H1 (cell line): ENCODE measurements around the gene RYR3. TPM values are rescaled to one million over a fixed set of nuclear protein-coding genes. Genes with fewer than 3 reads are reported as not detected.

Experiments
- ASH2L ChIP-seq: fragments of 200-600, 300-600 bp; sonication (generic); IDR thresholded peaks from one replicate; pipeline ENCODE4 v1.7.1; 2017; ENCODE audit warnings: low read length
- BCL11A ChIP-seq, 2 experiments: IDR thresholded peaks; one replicate each; pipeline ENCODE4 v1.6.1; 2011; ENCODE audit warnings: low read depth in 2 of 2, low read length in 2 of 2, mild to moderate bottlenecking in 2 of 2
- EZH2 ChIP-seq: fragments of 200-600 bp; sonication (generic); IDR thresholded peaks from 2 replicates; pipeline ENCODE4 v1.7.1; 2012; ENCODE audit warnings: low read depth, mild to moderate bottlenecking, moderate library complexity, low read length, inconsistent platforms; ENCODE audit not compliant: severe bottlenecking
- KDM5A ChIP-seq: fragments of 200-600 bp; IDR thresholded peaks from 2 replicates; pipeline ENCODE4 v1.7.1; 2012; ENCODE audit warnings: mild to moderate bottlenecking, low read length, inconsistent platforms, mixed read lengths
- MAFK ChIP-seq: IDR thresholded peaks from 2 replicates; pipeline ENCODE4 v1.6.1; 2012; ENCODE audit warnings: low read depth, mild to moderate bottlenecking, improper control_type of control experiment, low read length
- RXRA ChIP-seq: IDR thresholded peaks from 2 replicates; pipeline ENCODE4 v1.6.1; 2011; ENCODE audit warnings: low read depth, mild to moderate bottlenecking, low read length, moderate library complexity; ENCODE audit not compliant: insufficient read depth
- TBP ChIP-seq: IDR thresholded peaks from 2 replicates; pipeline ENCODE4 v1.6.1; 2011; ENCODE audit warnings: low read depth, low read length, improper control_type of control experiment
- polyA plus RNA-seq, 7 experiments: library from polyadenylated mRNA; depleted of rRNA in 3 of 7; stranded (reverse) in 5 of 7; unstranded in 2 of 7; fragments of >200 nt in 5 of 7; fragments of 200-250 nt in 2 of 7; gene quantifications; 1 replicate in 5 of 7; 2 replicates in 1 of 7; 4 replicates in 1 of 7; pipeline versions ENCODE4 v1.2.1 to v1.2.3, GENCODE V29; 2011 to 2013; ENCODE audit warnings: missing spikeins in 2 of 7, mixed read lengths in 2 of 7
- total RNA-seq: library from RNA; stranded (reverse); fragmentation: NEBNext Ultra II Directional; extraction: Animal tissue kit (Norgen Biotek cat#: 25700); gene quantifications from 2 replicates; pipeline ENCODE4 v1.2.1, GENCODE V29; 2021
- TF ChIP-seq, protein P1 (sequence below): fragments of 300-600 bp; sonication (generic); IDR thresholded peaks from 2 replicates; pipeline ENCODE4 v1.7.1; 2012; ENCODE audit warnings: low read length, moderate library complexity, mild to moderate bottlenecking, inconsistent platforms; ENCODE audit not compliant: insufficient replicate concordance

Gene RYR3
- total and polyA plus RNA-seq, 2 of the 8 experiments (the other 6 are each of a cell fraction or from before 2014, with no cell fraction given): 0.33 to 3.4 TPM

DNA sequence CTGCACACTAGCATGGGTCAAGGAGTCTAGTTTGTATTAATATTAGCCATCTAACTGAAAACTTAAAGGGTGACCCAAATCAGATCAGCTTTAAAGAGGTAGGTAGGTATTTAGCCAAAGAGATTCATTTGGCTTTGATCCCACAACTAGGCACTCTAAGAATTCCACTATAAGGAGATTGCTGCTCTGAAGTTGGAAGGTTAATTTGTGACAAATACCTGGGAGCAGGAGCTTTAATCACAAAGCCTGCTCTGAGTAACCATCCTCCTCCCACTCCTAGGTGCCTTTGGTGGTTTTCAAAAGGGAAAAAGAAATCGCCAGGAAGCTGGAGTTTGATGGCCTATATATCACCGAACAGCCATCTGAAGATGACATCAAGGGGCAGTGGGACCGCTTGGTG lies 537.2 kb downstream of the RYR3 start (continued):
- no peak for TF ChIP-seq EZH2
- TF ChIP-seq ASH2L: no peak
- TF ChIP-seq MAFK: no peak
- TF ChIP-seq, protein P1, sequence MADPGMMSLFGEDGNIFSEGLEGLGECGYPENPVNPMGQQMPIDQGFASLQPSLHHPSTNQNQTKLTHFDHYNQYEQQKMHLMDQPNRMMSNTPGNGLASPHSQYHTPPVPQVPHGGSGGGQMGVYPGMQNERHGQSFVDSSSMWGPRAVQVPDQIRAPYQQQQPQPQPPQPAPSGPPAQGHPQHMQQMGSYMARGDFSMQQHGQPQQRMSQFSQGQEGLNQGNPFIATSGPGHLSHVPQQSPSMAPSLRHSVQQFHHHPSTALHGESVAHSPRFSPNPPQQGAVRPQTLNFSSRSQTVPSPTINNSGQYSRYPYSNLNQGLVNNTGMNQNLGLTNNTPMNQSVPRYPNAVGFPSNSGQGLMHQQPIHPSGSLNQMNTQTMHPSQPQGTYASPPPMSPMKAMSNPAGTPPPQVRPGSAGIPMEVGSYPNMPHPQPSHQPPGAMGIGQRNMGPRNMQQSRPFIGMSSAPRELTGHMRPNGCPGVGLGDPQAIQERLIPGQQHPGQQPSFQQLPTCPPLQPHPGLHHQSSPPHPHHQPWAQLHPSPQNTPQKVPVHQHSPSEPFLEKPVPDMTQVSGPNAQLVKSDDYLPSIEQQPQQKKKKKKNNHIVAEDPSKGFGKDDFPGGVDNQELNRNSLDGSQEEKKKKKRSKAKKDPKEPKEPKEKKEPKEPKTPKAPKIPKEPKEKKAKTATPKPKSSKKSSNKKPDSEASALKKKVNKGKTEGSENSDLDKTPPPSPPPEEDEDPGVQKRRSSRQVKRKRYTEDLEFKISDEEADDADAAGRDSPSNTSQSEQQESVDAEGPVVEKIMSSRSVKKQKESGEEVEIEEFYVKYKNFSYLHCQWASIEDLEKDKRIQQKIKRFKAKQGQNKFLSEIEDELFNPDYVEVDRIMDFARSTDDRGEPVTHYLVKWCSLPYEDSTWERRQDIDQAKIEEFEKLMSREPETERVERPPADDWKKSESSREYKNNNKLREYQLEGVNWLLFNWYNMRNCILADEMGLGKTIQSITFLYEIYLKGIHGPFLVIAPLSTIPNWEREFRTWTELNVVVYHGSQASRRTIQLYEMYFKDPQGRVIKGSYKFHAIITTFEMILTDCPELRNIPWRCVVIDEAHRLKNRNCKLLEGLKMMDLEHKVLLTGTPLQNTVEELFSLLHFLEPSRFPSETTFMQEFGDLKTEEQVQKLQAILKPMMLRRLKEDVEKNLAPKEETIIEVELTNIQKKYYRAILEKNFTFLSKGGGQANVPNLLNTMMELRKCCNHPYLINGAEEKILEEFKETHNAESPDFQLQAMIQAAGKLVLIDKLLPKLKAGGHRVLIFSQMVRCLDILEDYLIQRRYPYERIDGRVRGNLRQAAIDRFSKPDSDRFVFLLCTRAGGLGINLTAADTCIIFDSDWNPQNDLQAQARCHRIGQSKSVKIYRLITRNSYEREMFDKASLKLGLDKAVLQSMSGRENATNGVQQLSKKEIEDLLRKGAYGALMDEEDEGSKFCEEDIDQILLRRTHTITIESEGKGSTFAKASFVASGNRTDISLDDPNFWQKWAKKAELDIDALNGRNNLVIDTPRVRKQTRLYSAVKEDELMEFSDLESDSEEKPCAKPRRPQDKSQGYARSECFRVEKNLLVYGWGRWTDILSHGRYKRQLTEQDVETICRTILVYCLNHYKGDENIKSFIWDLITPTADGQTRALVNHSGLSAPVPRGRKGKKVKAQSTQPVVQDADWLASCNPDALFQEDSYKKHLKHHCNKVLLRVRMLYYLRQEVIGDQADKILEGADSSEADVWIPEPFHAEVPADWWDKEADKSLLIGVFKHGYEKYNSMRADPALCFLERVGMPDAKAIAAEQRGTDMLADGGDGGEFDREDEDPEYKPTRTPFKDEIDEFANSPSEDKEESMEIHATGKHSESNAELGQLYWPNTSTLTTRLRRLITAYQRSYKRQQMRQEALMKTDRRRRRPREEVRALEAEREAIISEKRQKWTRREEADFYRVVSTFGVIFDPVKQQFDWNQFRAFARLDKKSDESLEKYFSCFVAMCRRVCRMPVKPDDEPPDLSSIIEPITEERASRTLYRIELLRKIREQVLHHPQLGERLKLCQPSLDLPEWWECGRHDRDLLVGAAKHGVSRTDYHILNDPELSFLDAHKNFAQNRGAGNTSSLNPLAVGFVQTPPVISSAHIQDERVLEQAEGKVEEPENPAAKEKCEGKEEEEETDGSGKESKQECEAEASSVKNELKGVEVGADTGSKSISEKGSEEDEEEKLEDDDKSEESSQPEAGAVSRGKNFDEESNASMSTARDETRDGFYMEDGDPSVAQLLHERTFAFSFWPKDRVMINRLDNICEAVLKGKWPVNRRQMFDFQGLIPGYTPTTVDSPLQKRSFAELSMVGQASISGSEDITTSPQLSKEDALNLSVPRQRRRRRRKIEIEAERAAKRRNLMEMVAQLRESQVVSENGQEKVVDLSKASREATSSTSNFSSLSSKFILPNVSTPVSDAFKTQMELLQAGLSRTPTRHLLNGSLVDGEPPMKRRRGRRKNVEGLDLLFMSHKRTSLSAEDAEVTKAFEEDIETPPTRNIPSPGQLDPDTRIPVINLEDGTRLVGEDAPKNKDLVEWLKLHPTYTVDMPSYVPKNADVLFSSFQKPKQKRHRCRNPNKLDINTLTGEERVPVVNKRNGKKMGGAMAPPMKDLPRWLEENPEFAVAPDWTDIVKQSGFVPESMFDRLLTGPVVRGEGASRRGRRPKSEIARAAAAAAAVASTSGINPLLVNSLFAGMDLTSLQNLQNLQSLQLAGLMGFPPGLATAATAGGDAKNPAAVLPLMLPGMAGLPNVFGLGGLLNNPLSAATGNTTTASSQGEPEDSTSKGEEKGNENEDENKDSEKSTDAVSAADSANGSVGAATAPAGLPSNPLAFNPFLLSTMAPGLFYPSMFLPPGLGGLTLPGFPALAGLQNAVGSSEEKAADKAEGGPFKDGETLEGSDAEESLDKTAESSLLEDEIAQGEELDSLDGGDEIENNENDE: no peak
- no peak for TF ChIP-seq RXRA
- TF ChIP-seq TBP: no peak
- no peak for TF ChIP-seq KDM5A
- no peak for TF ChIP-seq BCL11A (IDR thresholded peaks at IDR 0.05; ENCODE audit: low read depth in 2 of 2, low read length in 2 of 2)
